Endothelial cell of umbilical vein (primary cell): ENCODE results near the gene MIX23. TPM values are rescaled to one million over a fixed set of nuclear protein-coding genes. Genes with fewer than 3 reads are reported as not detected.
A peak's percentile ranks its signal among the peaks of the same experiment; 100 is the strongest.

Source experiments
- Bru-seq: library from RNA; stranded (reverse); fragments of 400-500 nt; gene quantifications from one replicate; lab custom pipeline; 2021; lab: Mats Ljungman, UMichigan
- BruChase-seq, 2 experiments: library from RNA; stranded (reverse); fragments of 400-500 nt; gene quantifications; one replicate each; lab custom pipeline; 2021; lab: Mats Ljungman, UMichigan
- BruUV-seq: library from RNA; stranded (reverse); fragments of 400-500 nt; replicated peaks from 2 replicates; lab custom pipeline; 2021; lab: Mats Ljungman, UMichigan
- CTCF ChIA-PET: fragments of 300-600, 350-600 bp; sonication (Branson Sonifier 250); formaldehyde crosslinking; loops from one replicate; lab custom pipeline; 2021; ENCODE audit warnings: antibody characterized with exemption, inconsistent platforms; lab: Charles Lee
- POLR2A ChIA-PET: fragments of 300-600, 350-600 bp; sonication (Branson Sonifier 250); formaldehyde crosslinking; loops from one replicate; lab custom pipeline; 2021; ENCODE audit warnings: antibody characterized with exemption, inconsistent platforms; lab: Charles Lee
- DNase-seq: peaks from one replicate; pipeline ENCODE4 v3.0.0-alpha.2; 2011; ENCODE audit warnings: low read depth, low spot score
- FAIRE-seq: peaks from 2 replicates; lab custom pipeline; 2011; peaks lifted over from hg19 to GRCh38; lab: Jason Lieb, UNC
- H2AFZ ChIP-seq: 2 replicates; pipeline ENCODE4 v1.6.0; 2012; ENCODE audit warnings: low read depth, low read length, control low read depth, inconsistent platforms
- H3K27ac ChIP-seq: 2 replicates; pipeline ENCODE4 v1.5.1; 2011; ENCODE audit warnings: low read depth, mild to moderate bottlenecking, control low read depth, low read length, moderate library complexity; ENCODE audit not compliant: insufficient read depth
- H3K27me3 ChIP-seq, 2 experiments: 2 replicates each; pipeline versions ENCODE4 v1.6.0 to v1.6.1; 2011; ENCODE audit warnings: low read length in 2 of 2, mixed read lengths in 1 of 2; ENCODE audit not compliant: control insufficient read depth in 2 of 2, insufficient read depth in 2 of 2
- H3K36me3 ChIP-seq, 2 experiments: 2 replicates in 1 of 2; 3 replicates in 1 of 2; pipeline ENCODE4 v1.5.1; 2011; ENCODE audit warnings: low read length in 2 of 2, mild to moderate bottlenecking in 1 of 2, moderate library complexity in 1 of 2; ENCODE audit not compliant: control insufficient read depth in 2 of 2, insufficient read depth in 2 of 2; ENCODE audit errors: extremely low read depth in 1 of 2
- H3K4me1 ChIP-seq: 3 replicates; pipeline ENCODE4 v1.5.1; 2011; ENCODE audit warnings: mild to moderate bottlenecking, low read length; ENCODE audit not compliant: control insufficient read depth, insufficient read depth; ENCODE audit errors: extremely low read depth
- H3K4me2 ChIP-seq: 2 replicates; pipeline ENCODE4 v1.6.1; 2011; ENCODE audit warnings: low read length, control low read depth, mixed read lengths; ENCODE audit not compliant: insufficient read depth
- H3K4me3 ChIP-seq, 3 experiments: fragments of 200-600 bp in 1 of 3; sonication (generic), shearing (Covaris generic) in 1 of 3; replicated peaks in 1 of 3; 2 replicates each; pipeline ENCODE4 v1.5.1; 2011 to 2016; ENCODE audit warnings: control low read depth in 3 of 3, low read length in 3 of 3, mild to moderate bottlenecking in 2 of 3, inconsistent platforms in 1 of 3, low read depth in 1 of 3, moderate library complexity in 1 of 3; ENCODE audit not compliant: insufficient read depth in 1 of 3
- H3K79me2 ChIP-seq: 2 replicates; pipeline ENCODE4 v1.6.0; 2012; ENCODE audit warnings: low read length, inconsistent platforms; ENCODE audit not compliant: control insufficient read depth, insufficient read depth
- H3K9ac ChIP-seq: replicated peaks from 2 replicates; pipeline ENCODE3; 2011; ENCODE audit warnings: low read length, control low read depth; ENCODE audit not compliant: insufficient read depth; ENCODE audit errors: extremely low read depth
- H3K9me1 ChIP-seq: replicated peaks from 3 replicates; pipeline ENCODE4 v1.6.0; 2011; ENCODE audit warnings: mild to moderate bottlenecking, low read length; ENCODE audit not compliant: control insufficient read depth, insufficient read depth; ENCODE audit errors: extremely low read depth
- H3K9me3 ChIP-seq: replicated peaks from 2 replicates; pipeline ENCODE4 v1.5.1; 2012; ENCODE audit warnings: low read length, inconsistent platforms; ENCODE audit not compliant: control insufficient read depth, insufficient read depth
- H4K20me1 ChIP-seq: replicated peaks from 2 replicates; pipeline ENCODE3; 2011; ENCODE audit warnings: mild to moderate bottlenecking, low read length; ENCODE audit not compliant: control insufficient read depth, insufficient read depth; ENCODE audit errors: extremely low read depth
- EZH2 ChIP-seq: IDR thresholded peaks from 2 replicates; pipeline ENCODE4 v1.6.1; 2012; ENCODE audit warnings: borderline replicate concordance, low read depth, mild to moderate bottlenecking, moderate library complexity, low read length, inconsistent platforms; ENCODE audit not compliant: severe bottlenecking
- FOS ChIP-seq: IDR thresholded peaks from 2 replicates; pipeline ENCODE4 v1.6.1; 2011; ENCODE audit warnings: mild to moderate bottlenecking, low read length, moderate library complexity, borderline replicate concordance; ENCODE audit not compliant: insufficient read depth
- GATA2 ChIP-seq: IDR thresholded peaks from 2 replicates; pipeline ENCODE4 v1.7.0; 2011; ENCODE audit warnings: low read depth, mild to moderate bottlenecking, moderate library complexity, mixed read lengths, low read length; ENCODE audit not compliant: insufficient read length, insufficient read depth
- JUN ChIP-seq: IDR thresholded peaks from 2 replicates; pipeline ENCODE4 v1.6.1; 2011; ENCODE audit warnings: borderline replicate concordance, low read depth; ENCODE audit not compliant: insufficient read length, insufficient read depth
- MYC ChIP-seq: IDR thresholded peaks from one replicate; pipeline ENCODE4 v1.6.1; 2011; ENCODE audit warnings: mild to moderate bottlenecking, low read depth, low read length
- POLR2A ChIP-seq: IDR thresholded peaks from 2 replicates; pipeline ENCODE4 v1.6.1; 2012; ENCODE audit warnings: low read depth, mild to moderate bottlenecking, control low read depth, low read length
- POLR2AphosphoS5 ChIP-seq: IDR thresholded peaks from 2 replicates; pipeline ENCODE4 v1.6.1; 2012; ENCODE audit warnings: low read depth, mild to moderate bottlenecking, control low read depth, low read length, moderate library complexity; ENCODE audit not compliant: insufficient read depth
- dilution Hi-C: fragments of 300-500 bp; cut with MboI; formaldehyde crosslinking; loops from one replicate; pipeline ENCODE4 v1.15.0; 2019; ENCODE audit warnings: low sequenced_read_pairs; ENCODE audit not compliant: extremely low pct_ligation_motif_present
- intact Hi-C: fragments of 100-400 bp; cut with micrococcal nuclease; formaldehyde crosslinking; loops from one replicate; pipeline ENCODE4 v1.10.0; 2022
- long read RNA-seq: library from polyadenylated mRNA; stranded (forward); transcript quantifications from one replicate; pipeline ENCODE4 v2.0.0, GENCODE V29; 2021
- polyA minus RNA-seq, 3 experiments: library from RNA; depleted of rRNA, polyadenylated mRNA; stranded (reverse); fragments of >200 nt; gene quantifications; 1 replicate in 1 of 3; 2 replicates in 2 of 3; pipeline ENCODE4 v1.2.3, GENCODE V29; 2011
- polyA plus RNA-seq, 4 experiments: library from polyadenylated mRNA; depleted of rRNA in 3 of 4; stranded (reverse) in 3 of 4; unstranded in 1 of 4; fragments of >200 nt; gene quantifications; 2 replicates each; pipeline versions ENCODE4 v1.2.1 to v1.2.3, GENCODE V29; 2011 to 2012; ENCODE audit warnings: missing spikeins in 1 of 4
- total RNA-seq: library from RNA; stranded (reverse); gene quantifications from 2 replicates; pipeline ENCODE4 v1.2.3, GENCODE V29; 2021
- TF ChIP-seq, protein P1 (sequence below), 2 donors: IDR thresholded peaks; 1 replicate in 1 of 2; 2 replicates in 1 of 2; pipeline ENCODE4 v1.5.1; 2011; ENCODE audit warnings: low read length in 2 of 2, mild to moderate bottlenecking in 2 of 2, moderate library complexity in 2 of 2, control low read depth in 1 of 2, inconsistent platforms in 1 of 2, low read depth in 1 of 2; ENCODE audit not compliant: insufficient read depth in 1 of 2; ENCODE audit errors: extremely low read depth in 1 of 2
- TF ChIP-seq, protein P2 (sequence below): IDR thresholded peaks from 2 replicates; pipeline ENCODE4 v1.6.1; 2011; ENCODE audit not compliant: insufficient read depth, insufficient read length

MIX23 gene
- total RNA-seq (43.6 and 53.5 TPM in 2 replicates), polyA plus RNA-seq (3.7 and 4.5 TPM in 2 replicates), polyA minus RNA-seq (3.5 and 5.5 TPM in 2 replicates), Bru-seq, nascent RNA (percentile 83 among the genes with signal in this experiment), BruChase-seq, experiment 1, labeled RNA remaining after a 6-hour chase (percentile 68 among the genes with signal in this experiment), BruChase-seq, experiment 2, labeled RNA remaining after a 2-hour chase (percentile 68 among the genes with signal in this experiment)
- 10.8 and 11.6 TPM in 2 replicates for polyA plus RNA-seq (2011; cell fraction: cytosol; rRNA removed)
- 10.2 and 12.0 TPM in 2 replicates for polyA plus RNA-seq (2011; cell fraction: nucleus; rRNA removed)
- polyA plus RNA-seq (2012) = 31.2 and 52.4 TPM in 2 replicates
- 20.7 TPM for polyA minus RNA-seq (2011; cell fraction: cytosol; rRNA and poly(A)+ RNA removed)
- 4.6 and 4.8 TPM in 2 replicates for polyA minus RNA-seq (2011; cell fraction: nucleus; rRNA and poly(A)+ RNA removed)
- long read RNA-seq, transcript CCDC58-201 (5 exons, 720 nt) = major isoform, 6 of 13 reads
- long read RNA-seq, partial matches to known transcripts = 1 of 13 reads
- long read RNA-seq, other reads (novel, unspliced or antisense) = 4 of 13 reads

DNA sequence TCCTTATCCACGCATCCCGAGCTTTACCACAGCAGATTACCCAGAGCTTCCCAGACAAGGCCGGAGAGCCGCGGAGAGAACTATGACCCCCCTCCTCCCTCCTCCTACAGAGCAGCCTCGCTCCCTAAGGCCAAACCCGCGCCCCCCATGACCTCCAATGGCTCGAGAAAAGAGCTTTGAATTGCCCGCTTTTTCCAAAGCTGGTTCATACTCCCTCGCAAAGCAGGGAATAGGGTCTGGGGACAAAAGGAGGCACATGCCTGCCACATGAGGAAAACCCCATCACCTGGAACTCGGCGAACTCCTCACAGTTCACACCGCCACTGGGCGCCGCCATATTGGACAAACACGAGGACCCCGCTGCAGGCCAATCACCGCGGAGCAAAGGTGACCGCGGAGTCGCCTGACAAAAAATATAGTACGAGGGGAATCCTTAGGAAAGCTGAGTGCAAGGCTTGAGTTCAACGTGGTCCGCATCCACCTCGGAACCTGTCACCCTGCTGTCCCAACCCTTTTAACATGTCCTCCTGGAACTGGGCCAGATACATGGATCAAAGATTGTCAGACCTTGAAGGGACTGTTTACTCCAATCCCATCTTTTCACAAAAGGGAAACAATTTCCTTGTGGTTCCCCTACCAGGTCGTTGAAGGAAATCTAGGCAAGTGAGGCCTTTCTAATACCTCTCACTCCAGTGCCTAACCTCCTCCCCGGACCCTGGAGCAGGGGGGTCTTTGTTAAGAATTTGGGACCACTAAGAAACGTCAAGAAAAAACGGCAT lies at the start of gene MIX23:
Gene MIX23 (minus strand): TSS at position 344 of the 779 bp plus-strand sequence. CDS start 7 bp downstream, at position 337.
- H3K9me3 ChIP-seq = no peaks in the 10 kb centered on the region
- TSS peak; percentile 37 for BruUV-seq
- FAIRE-seq = peak; percentile 91
- peak; percentile 84 for DNase-seq
- peak within 1 kb of the TSS; percentile 70 for H2AFZ ChIP-seq
- ChIA-PET POLR2A (interaction anchor here (1.4 to 1.5 kb wide), 3 partner anchors 9 to 634 kb away, joined by 3 to 9 read pairs (median 4); partner anchors contain the start of gene GOLGB1), CTCF (interaction anchor here (1.2 to 4.0 kb wide), 5 partner anchors 10 to 836 kb away, joined by 3 to 54 read pairs (median 9); partner anchors contain the start of gene WDR5B)
- H3K36me3 ChIP-seq = no peaks in the 10 kb centered on the region
- H3K79me2 ChIP-seq = peaks cover 28% of the 10 kb centered on the region
- intact Hi-C loops (loop anchor here (5.0 kb wide), 2 partner anchors 281 to 409 kb away; partner anchors contain the start of gene HSPBAP1), dilution Hi-C loops (no loop called here)
- H3K27ac ChIP-seq = peak within 1 kb of the TSS; percentile 58
- H3K4me2 ChIP-seq = peak within 1 kb of the TSS; percentile 89
- no peaks in the 10 kb centered on the region for H3K27me3 ChIP-seq
- no peaks in the 10 kb centered on the region for H3K9me1 ChIP-seq
- peaks cover 16% of the 10 kb centered on the region for H3K4me1 ChIP-seq
- peak within 1 kb of the TSS; percentile 69 to 97 (median 77) for H3K4me3 ChIP-seq
- H4K20me1 ChIP-seq = no peaks in the 10 kb centered on the region
- peak within 1 kb of the TSS; percentile 82 for H3K9ac ChIP-seq
- TF ChIP-seq, protein P1, sequence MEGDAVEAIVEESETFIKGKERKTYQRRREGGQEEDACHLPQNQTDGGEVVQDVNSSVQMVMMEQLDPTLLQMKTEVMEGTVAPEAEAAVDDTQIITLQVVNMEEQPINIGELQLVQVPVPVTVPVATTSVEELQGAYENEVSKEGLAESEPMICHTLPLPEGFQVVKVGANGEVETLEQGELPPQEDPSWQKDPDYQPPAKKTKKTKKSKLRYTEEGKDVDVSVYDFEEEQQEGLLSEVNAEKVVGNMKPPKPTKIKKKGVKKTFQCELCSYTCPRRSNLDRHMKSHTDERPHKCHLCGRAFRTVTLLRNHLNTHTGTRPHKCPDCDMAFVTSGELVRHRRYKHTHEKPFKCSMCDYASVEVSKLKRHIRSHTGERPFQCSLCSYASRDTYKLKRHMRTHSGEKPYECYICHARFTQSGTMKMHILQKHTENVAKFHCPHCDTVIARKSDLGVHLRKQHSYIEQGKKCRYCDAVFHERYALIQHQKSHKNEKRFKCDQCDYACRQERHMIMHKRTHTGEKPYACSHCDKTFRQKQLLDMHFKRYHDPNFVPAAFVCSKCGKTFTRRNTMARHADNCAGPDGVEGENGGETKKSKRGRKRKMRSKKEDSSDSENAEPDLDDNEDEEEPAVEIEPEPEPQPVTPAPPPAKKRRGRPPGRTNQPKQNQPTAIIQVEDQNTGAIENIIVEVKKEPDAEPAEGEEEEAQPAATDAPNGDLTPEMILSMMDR (IDR thresholded peaks at IDR 0.05; ENCODE audit: extremely low read depth in 1 of 2, insufficient read depth in 1 of 2, low read depth in 1 of 2, low read length in 2 of 2) = no peak
- TF ChIP-seq GATA2 = no peak
- TF ChIP-seq MYC = peak; percentile 8
- TF ChIP-seq, protein P2, sequence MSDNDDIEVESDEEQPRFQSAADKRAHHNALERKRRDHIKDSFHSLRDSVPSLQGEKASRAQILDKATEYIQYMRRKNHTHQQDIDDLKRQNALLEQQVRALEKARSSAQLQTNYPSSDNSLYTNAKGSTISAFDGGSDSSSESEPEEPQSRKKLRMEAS = peak; percentile 80
- peak; percentile 85 for TF ChIP-seq POLR2A
- no peak for TF ChIP-seq EZH2
- peak; percentile 87 for TF ChIP-seq POLR2AphosphoS5
- no peak for TF ChIP-seq FOS
- TF ChIP-seq JUN = no peak
